Stimulated activated CD4-positive, alpha-beta T cell treated with anti-CD3 and anti-CD28 coated beads, TNF-alpha, amount 100 ng/mL, for 24 hours (primary cell): ENCODE measurements around the gene NAP1L5.
A peak's percentile ranks its signal among the peaks of the same experiment; 100 is the strongest.

Experiments used
- DNase-seq, 3 experiments: peaks; one replicate each; pipeline ENCODE4 v3.0.0-alpha.2; 2020; ENCODE audit warnings: low read depth in 3 of 3

Gene NAP1L5

GRCh38 chr4:88722276-88722780, 24.7 kb upstream of the NAP1L5 start:
- DNase-seq = no peak

DNA sequence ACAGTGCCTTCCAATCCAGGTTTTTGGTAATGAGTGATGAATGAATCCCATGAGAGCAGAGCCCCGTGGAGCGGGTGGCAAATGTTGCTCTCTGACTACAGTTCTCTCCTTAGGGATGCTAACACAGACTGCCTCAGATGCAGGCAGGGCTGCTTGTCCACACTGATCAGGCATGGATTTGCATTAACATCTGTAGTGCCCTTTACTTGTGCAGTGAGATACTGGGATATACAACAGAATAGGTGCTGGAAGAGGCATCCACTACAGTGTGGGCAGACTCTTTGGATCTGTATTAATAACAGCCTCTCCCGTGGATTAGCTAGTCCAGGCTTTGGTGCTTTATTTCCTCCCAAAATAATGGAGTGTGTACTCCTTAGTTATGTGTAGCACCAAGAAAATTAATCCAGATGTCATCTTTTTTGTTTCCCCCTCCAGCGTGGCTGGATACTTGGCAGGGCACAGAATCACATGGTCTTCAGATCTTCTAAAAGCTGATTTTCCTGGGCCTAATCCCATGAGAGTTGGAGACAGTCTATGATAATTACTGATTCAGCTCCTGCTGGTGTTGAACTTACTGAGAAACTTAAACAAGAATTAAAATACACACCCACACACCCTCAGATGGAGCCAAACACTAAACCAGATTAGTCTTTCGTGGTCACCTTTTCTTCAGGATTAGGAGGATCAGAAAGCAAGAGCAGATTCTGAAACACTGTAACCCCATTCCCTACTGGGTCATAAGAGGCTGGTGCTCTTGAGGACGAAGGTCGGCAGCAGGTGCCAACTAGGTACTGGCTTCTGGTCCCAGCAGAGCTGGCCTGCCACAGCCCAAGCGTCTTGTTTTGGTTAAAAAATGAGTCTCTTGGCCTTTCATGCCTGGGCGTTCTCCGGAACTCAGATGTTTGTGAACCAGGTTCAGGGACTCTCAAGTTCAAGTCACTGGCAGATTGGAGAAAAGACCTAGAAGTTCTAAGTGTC, 23.1 kb upstream of the NAP1L5 start:
- no peak for DNase-seq

GRCh38 chr4:88719381-88719780, 21.8 kb upstream of the NAP1L5 start:
- no peak for DNase-seq

GRCh38 chr4:88718098-88718497, 20.5 kb upstream of the NAP1L5 start:
- DNase-seq = no peak

GRCh38 chr4:88713782-88714181, 16.2 kb upstream of the NAP1L5 start:
- DNase-seq = no peak

DNA sequence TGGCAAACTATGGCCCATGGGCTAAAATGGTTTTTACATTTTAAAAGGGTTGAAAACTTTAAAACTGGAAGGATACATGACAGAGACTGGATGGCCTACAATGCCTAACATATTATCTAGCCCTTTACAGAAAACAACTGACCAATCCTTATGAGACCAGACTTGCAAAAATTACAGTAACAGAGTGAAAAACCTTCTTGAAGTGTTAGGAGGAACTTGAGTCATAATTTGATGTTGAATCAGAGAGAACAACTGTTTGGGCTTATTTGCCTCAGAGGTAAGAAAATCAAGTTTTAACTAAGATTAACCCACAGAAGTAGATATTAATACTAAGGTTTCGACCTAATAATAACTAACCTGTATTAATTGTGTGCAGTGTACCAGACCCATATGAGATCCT, 12.4 kb upstream of the NAP1L5 start:
- no peak for DNase-seq

- no peak for DNase-seq
Observed at GRCh38 chr4:88706574-88706973, 8.9 kb upstream of the NAP1L5 start.

DNA sequence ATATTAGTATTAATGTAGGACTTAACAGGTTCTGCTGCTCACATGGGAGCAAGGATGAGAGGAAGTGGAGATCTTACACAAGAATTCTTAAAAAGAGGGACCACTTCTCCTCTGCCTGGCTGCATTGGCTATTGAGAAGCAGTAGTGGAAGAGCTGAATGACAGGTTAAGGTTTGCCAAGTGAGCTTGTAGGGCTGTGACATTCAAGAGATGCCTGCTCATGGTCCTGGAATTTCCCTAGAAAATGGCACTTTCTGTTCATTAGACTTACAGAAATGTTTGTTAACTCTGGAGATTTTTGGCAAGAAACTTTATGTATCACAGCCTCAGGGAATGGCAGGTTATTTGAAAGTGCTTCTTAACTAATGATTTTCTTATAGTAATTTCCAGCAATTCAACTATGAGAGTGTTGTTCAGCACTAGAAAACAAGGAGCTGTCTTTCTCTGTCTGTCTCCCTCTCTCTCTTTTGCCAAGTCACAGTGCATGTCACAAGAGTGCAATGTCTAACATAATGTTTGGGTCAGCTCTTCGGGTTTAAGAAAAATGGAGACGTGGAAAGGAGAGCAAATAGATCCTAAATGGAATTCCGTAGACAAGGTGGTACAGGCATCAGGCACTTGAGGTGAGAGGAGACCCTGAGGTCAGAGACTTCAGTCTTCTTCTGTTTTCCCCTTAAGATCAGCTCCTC, 8.3 kb upstream of the NAP1L5 start:
- no peak for DNase-seq

DNA sequence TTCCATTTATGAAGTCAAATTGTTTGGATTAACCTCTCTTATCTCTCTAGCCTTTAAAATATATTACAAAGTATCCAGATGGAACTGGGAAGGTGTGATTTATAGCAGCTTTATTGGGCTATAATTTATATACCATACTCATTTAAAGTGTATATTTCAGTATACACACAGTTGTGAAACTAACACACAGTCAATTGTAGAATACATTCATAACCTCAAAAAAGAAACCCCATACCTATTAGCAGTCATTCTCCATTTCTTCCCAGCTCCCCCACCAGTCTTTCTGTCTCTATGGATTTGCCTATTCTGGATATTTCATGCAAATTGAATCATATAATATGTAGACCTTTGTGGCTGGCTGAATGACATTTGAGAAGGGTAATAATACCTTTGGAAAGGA, 7.6 kb upstream of the NAP1L5 start:
- no peak for DNase-seq

GRCh38 chr4:88702782-88703181, 5.2 kb upstream of the NAP1L5 start:
- DNase-seq = no peak

- peak in 1 of 3 experiments; percentile 4 for DNase-seq
Observed at GRCh38 chr4:88698519-88698918, 890 bp upstream of the NAP1L5 start.

GRCh38 chr4:88697141-88697540, 488 bp downstream of the NAP1L5 start:
- DNase-seq = no peak

DNA sequence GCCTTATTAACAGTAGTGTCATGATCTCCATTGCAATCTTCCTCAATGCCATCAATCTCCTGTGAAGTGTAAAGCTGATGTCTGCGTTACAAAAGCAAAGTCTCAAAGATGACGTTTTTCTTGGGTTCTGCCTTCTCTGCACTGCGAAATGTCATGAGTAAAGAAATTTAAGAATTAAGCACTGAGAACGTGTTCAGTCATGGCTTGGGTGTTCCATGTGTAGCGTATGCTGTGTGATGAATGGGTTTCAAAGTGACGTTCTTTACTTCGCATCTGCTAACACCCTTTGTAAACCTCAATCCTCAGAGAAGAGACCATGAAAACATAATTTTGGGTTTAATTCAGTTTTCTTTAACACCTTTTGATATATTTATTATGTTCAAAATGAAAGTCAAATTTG, 999 bp downstream of the NAP1L5 start:
- DNase-seq = no peak

- no peak for DNase-seq
Observed at GRCh38 chr4:88693792-88694191, 3.8 kb downstream of the NAP1L5 start.

GRCh38 chr4:88690355-88690754, 7.3 kb downstream of the NAP1L5 start:
- no peak for DNase-seq

GRCh38 chr4:88681209-88681608, 16.4 kb downstream of the NAP1L5 start:
- no peak for DNase-seq

GRCh38 chr4:88675543-88675942, 22.1 kb downstream of the NAP1L5 start:
- no peak for DNase-seq

DNA sequence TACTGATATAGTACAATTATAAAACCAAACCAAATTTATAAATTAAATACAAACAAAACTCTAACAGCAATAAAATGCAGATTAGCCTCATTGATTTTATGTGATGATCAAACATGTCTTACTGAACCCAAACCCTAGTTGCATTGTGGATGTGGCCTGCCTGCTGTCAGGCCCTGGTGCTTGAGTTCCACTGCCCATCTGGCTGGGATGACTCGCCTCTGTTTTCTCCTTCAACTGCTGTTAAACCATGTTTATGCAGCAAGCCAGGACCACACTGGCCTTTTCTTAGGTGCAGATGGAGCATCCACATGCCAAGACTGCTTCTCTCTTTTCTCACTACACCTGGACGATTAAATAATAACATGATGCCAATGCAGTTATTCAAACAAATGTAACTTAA, 22.6 kb downstream of the NAP1L5 start:
- no peak for DNase-seq

GRCh38 chr4:88674565-88674964, 23.1 kb downstream of the NAP1L5 start:
- no peak for DNase-seq

DNA sequence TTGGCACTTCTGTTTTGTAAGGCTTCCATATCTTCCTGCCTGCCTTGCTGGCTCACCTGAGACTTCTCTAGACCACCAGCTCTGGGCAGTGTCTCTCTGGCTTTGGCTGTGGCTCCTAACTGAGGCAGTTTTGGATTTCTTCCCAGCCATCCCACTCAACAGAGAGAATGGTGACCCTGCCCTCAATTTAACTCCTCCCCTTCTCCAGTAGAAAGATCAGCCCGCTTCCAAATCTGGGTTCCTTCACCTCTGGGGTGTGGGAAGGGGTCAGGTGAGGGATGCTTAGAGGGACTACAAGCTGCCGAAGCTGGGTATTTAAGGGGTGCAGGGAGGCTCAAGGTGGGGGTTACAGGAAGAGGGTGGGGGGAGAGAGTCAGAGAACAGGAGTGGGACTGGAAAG, 23.7 kb downstream of the NAP1L5 start:
- no peak for DNase-seq

DNA sequence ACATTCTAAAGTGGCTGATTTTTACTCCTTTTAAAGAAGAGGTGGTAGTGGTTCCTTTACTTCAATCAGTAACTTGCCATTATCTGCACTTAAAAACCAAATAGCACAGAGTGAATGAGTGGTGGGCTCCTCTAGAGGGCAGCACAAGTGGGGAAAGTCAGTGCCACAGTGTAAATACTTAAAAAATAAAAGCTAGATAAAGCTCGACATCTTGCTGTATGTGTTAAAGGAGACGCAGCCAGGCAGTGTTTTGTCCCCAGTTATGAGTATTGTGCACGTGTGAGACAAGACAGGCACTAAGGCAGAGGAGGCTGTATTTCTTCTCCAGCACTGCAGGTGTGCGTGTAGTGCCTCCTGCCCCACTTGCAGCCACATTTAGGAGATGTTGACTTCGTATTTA, 24.6 kb downstream of the NAP1L5 start:
- DNase-seq = peak in 1 of 3 experiments; percentile 14

DNA sequence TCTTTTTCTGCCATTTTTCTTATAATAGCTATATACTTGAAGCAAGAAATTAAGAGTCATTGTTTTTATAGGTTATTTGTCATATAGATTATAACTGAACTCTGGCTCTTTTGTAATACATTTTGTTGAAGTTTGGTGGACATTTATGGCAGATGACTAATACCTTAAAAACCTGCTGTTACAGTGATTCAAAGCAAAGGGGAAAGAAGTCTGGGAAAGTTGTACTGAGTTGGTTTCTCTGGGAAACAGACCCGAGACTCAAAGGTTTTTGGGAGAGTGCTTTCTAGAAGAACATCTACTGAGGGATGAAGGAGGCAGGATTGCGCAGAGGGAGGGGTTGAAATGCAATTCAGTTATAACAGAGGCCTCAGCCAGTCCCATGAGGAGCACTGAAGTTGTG, 35.9 kb downstream of the NAP1L5 start:
- DNase-seq = no peak
